ENCODE data around the gene MINK1.

The MINK1 gene

GRCh38 chr17:4940555-4941318 lies 107.6 kb downstream of the MINK1 start (continued):
- TF ChIP-seq YY2 (tag by site-specific recombination; IDR thresholded peaks at IDR 0.05) (no peak), ZNF10 (tag by site-specific recombination; IDR thresholded peaks at IDR 0.05) (0 out of 2 replicates have a peak, but pooled peaks have one; percentile 4), ZNF223 (tag by site-specific recombination; IDR thresholded peaks at IDR 0.05) (no peak), ZNF639 (tag by site-specific recombination; IDR thresholded peaks at IDR 0.05) (no peak; the same call in 1 of the 2 replicates), ZBTB20 (tag by site-specific recombination; IDR thresholded peaks at IDR 0.05) (no peak), ZBTB10 (tag by site-specific recombination; IDR thresholded peaks at IDR 0.05) (no peak), ZNF433 (tag by site-specific recombination; IDR thresholded peaks at IDR 0.05; ENCODE audit: low read depth) (no peak), ZNF785 (tag by site-specific recombination; IDR thresholded peaks at IDR 0.05) (no peak), REPIN1 (tag by site-specific recombination; IDR thresholded peaks at IDR 0.05; ENCODE audit: low read depth) (no peak), ZNF138 (tag by site-specific recombination; IDR thresholded peaks at IDR 0.05; ENCODE audit: borderline replicate concordance) (no peak), ZNF19 (tag by site-specific recombination; IDR thresholded peaks at IDR 0.05; ENCODE audit: low read depth) (no peak), ZFP69B (tag by site-specific recombination; IDR thresholded peaks at IDR 0.05) (no peak), SETDB1 (IDR thresholded peaks at IDR 0.05; ENCODE audit: insufficient read length, low read length) (no peak), ZNF266 (tag by site-specific recombination; IDR thresholded peaks at IDR 0.05; ENCODE audit: low read depth) (no peak), ELK4 (IDR thresholded peaks at IDR 0.05; ENCODE audit: borderline replicate concordance, low read depth, low read length) (no peak), ZNF580 (tag by site-specific recombination; IDR thresholded peaks at IDR 0.05) (no peak), ZNF140 (tag by site-specific recombination; IDR thresholded peaks at IDR 0.05) (no peak), ZNF670 (tag by site-specific recombination; IDR thresholded peaks at IDR 0.05; ENCODE audit: low read depth) (no peak), ZNF169 (tag by site-specific recombination; IDR thresholded peaks at IDR 0.05) (no peak), ZNF366 (tag by site-specific recombination; conservative IDR thresholded peaks at IDR 0.05) (peak; percentile 75), GLI4 (tag by site-specific recombination; IDR thresholded peaks at IDR 0.05) (no peak), ZNF776 (tag by site-specific recombination; IDR thresholded peaks at IDR 0.05; ENCODE audit: borderline replicate concordance) (no peak), ZNF530 (tag by site-specific recombination; IDR thresholded peaks at IDR 0.05; ENCODE audit: low read depth) (no peak), GLI2 (tag by site-specific recombination; IDR thresholded peaks at IDR 0.05; ENCODE audit: borderline replicate concordance, low read depth) (no peak), OSR2 (tag by site-specific recombination; IDR thresholded peaks at IDR 0.05) (no peak), ZNF24 (tag by site-specific recombination; IDR thresholded peaks at IDR 0.05) (no peak), ZBTB1 (tag by site-specific recombination; IDR thresholded peaks at IDR 0.05) (no peak), MZF1 (tag by site-specific recombination; IDR thresholded peaks at IDR 0.05; ENCODE audit: borderline replicate concordance) (no peak), ZIC2 (tag by site-specific recombination; IDR thresholded peaks at IDR 0.05) (peak; percentile 65)
- TF ChIP-seq, protein P1, sequence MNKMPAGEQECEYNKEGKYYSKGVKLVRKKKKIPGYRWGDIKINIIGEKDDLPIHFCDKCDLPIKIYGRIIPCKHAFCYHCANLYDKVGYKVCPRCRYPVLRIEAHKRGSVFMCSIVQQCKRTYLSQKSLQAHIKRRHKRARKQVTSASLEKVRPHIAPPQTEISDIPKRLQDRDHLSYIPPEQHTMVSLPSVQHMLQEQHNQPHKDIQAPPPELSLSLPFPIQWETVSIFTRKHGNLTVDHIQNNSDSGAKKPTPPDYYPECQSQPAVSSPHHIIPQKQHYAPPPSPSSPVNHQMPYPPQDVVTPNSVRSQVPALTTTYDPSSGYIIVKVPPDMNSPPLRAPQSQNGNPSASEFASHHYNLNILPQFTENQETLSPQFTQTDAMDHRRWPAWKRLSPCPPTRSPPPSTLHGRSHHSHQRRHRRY (tag by site-specific recombination; IDR thresholded peaks at IDR 0.05), result no peak
- TF ChIP-seq, protein P2, sequence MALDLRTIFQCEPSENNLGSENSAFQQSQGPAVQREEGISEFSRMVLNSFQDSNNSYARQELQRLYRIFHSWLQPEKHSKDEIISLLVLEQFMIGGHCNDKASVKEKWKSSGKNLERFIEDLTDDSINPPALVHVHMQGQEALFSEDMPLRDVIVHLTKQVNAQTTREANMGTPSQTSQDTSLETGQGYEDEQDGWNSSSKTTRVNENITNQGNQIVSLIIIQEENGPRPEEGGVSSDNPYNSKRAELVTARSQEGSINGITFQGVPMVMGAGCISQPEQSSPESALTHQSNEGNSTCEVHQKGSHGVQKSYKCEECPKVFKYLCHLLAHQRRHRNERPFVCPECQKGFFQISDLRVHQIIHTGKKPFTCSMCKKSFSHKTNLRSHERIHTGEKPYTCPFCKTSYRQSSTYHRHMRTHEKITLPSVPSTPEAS (tag by site-specific recombination; IDR thresholded peaks at IDR 0.05), result no peak
- TF ChIP-seq, protein P3, sequence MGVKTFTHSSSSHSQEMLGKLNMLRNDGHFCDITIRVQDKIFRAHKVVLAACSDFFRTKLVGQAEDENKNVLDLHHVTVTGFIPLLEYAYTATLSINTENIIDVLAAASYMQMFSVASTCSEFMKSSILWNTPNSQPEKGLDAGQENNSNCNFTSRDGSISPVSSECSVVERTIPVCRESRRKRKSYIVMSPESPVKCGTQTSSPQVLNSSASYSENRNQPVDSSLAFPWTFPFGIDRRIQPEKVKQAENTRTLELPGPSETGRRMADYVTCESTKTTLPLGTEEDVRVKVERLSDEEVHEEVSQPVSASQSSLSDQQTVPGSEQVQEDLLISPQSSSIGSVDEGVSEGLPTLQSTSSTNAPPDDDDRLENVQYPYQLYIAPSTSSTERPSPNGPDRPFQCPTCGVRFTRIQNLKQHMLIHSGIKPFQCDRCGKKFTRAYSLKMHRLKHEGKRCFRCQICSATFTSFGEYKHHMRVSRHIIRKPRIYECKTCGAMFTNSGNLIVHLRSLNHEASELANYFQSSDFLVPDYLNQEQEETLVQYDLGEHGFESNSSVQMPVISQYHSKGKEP (tag by site-specific recombination; IDR thresholded peaks at IDR 0.05), result no peak
